GM19328 (cell line): ENCODE measurements around the gene MBNL3.

ENCODE experiments used
- ATAC-seq: cut with Tn5 transposase; IDR thresholded peaks from one replicate; pipeline ENCODE4 v1.9.1; 2021; ENCODE audit warnings: mild to moderate bottlenecking, moderate library complexity; ENCODE audit not compliant: unreplicated experiment

Gene MBNL3

GRCh38 chrX:132425744-132426318, 63.0 kb downstream of the MBNL3 start:
- ATAC-seq = no peak

- no peak for ATAC-seq
Observed at GRCh38 chrX:132423323-132423722, 65.5 kb downstream of the MBNL3 start.

- ATAC-seq = no peak
Observed at GRCh38 chrX:132415012-132415411, 73.8 kb downstream of the MBNL3 start.

- ATAC-seq = no peak
Observed at GRCh38 chrX:132414404-132414803, 74.4 kb downstream of the MBNL3 start.

- ATAC-seq = no peak
Observed at GRCh38 chrX:132413459-132413858, 75.4 kb downstream of the MBNL3 start.

- no peak for ATAC-seq
Observed at GRCh38 chrX:132412208-132412607, 76.6 kb downstream of the MBNL3 start.

GRCh38 chrX:132411310-132411977, 77.4 kb downstream of the MBNL3 start:
- ATAC-seq = no peak

GRCh38 chrX:132409780-132410556, 78.9 kb downstream of the MBNL3 start:
- no peak for ATAC-seq

- no peak for ATAC-seq
Observed at GRCh38 chrX:132407691-132408090, 81.1 kb downstream of the MBNL3 start.

GRCh38 chrX:132406106-132406505, 82.7 kb downstream of the MBNL3 start:
- ATAC-seq = no peak

- ATAC-seq = no peak
Observed at GRCh38 chrX:132404266-132404665, 84.6 kb downstream of the MBNL3 start.

- no peak for ATAC-seq
Observed at GRCh38 chrX:132401935-132402334, 86.9 kb downstream of the MBNL3 start.

- no peak for ATAC-seq
Observed at GRCh38 chrX:132400706-132401105, 88.1 kb downstream of the MBNL3 start.

GRCh38 chrX:132395645-132396044, 93.2 kb downstream of the MBNL3 start:
- no peak for ATAC-seq

GRCh38 chrX:132395026-132395425, 93.8 kb downstream of the MBNL3 start:
- no peak for ATAC-seq

GRCh38 chrX:132394591-132394990, 94.2 kb downstream of the MBNL3 start:
- ATAC-seq = no peak

- no peak for ATAC-seq
Observed at GRCh38 chrX:132393992-132394391, 94.8 kb downstream of the MBNL3 start.

- no peak for ATAC-seq
Observed at GRCh38 chrX:132393485-132393884, 95.4 kb downstream of the MBNL3 start.

- no peak for ATAC-seq
Observed at GRCh38 chrX:132393085-132393484, 95.8 kb downstream of the MBNL3 start.

- no peak for ATAC-seq
Observed at GRCh38 chrX:132390792-132391191, 98.0 kb downstream of the MBNL3 start.

GRCh38 chrX:132389480-132389879, 99.4 kb downstream of the MBNL3 start:
- no peak for ATAC-seq

- no peak for ATAC-seq
Observed at GRCh38 chrX:132388371-132388770, 100.5 kb downstream of the MBNL3 start.
